A549 (cell line): ENCODE measurements around the gene BCAS3. TPM values are rescaled to one million over a fixed set of nuclear protein-coding genes. Genes with fewer than 3 reads are reported as not detected.

Source experiments
- ATAC-seq, 2 experiments: fragments of 200-7000 bp in 1 of 2; fragments of >200 bp in 1 of 2; cut with Nextera tagmentation in 1 of 2; cut with Tn5 transposase in 1 of 2; 3 replicates each; pipeline versions ENCODE4 v1.8.0 to v1.9.1; 2018 to 2020; ENCODE audit warnings: mild to moderate bottlenecking in 1 of 2, moderate library complexity in 1 of 2
- CTCF ChIA-PET: fragments of 300-600 bp; sonication (Branson Sonifier 250); formaldehyde crosslinking; extraction: SDS; loops from one replicate; lab custom pipeline; 2021; ENCODE audit warnings: antibody characterized with exemption, inconsistent platforms; lab: Yijun Ruan, JAX
- POLR2A ChIA-PET: fragments of 350-600 bp; formaldehyde crosslinking; extraction: SDS; loops from one replicate; lab custom pipeline; 2021; ENCODE audit warnings: antibody characterized with exemption, inconsistent platforms; lab: Yijun Ruan, JAX
- DNase-seq, 2 experiments: peaks; one replicate each; pipeline versions ENCODE4 v3.0.0 to v3.0.0-alpha.2; 2011 to 2016; ENCODE audit warnings: low read depth in 1 of 2, low spot score in 1 of 2
- FAIRE-seq: peaks from 2 replicates; lab custom pipeline; 2011; peaks lifted over from hg19 to GRCh38; lab: Jason Lieb, UNC
- H3K27ac ChIP-seq, 2 experiments: fragments of >200 bp; sonication (Bioruptor Twin); formaldehyde crosslinking; 3 replicates each; pipeline ENCODE4 v1.5.1; 2016 to 2017
- H3K4me1 ChIP-seq: fragments of >200 bp; sonication (Bioruptor Twin); formaldehyde crosslinking; 3 replicates; pipeline ENCODE4 v1.6.1; 2016
- H3K4me2 ChIP-seq: fragments of >200 bp; sonication (Bioruptor Twin); formaldehyde crosslinking; 3 replicates; pipeline ENCODE4 v1.6.1; 2016
- H3K4me3 ChIP-seq: fragments of >200 bp; sonication (Bioruptor Twin); formaldehyde crosslinking; 3 replicates; pipeline ENCODE4 v1.5.1; 2016
- H3K9me3 ChIP-seq: fragments of >200 bp; sonication (Bioruptor Twin); formaldehyde crosslinking; 3 replicates; pipeline ENCODE4 v1.6.1; 2016
- BCL3 ChIP-seq: fragments of >200 bp; sonication (Bioruptor Twin); formaldehyde crosslinking; IDR thresholded peaks from 3 replicates; pipeline ENCODE4 v1.6.1; 2016
- CBX2 ChIP-seq: fragments of 200-600 bp; sonication (generic); IDR thresholded peaks from 2 replicates; pipeline ENCODE4 v1.6.1; 2016; ENCODE audit warnings: low read depth, mild to moderate bottlenecking, borderline replicate concordance
- CBX8 ChIP-seq: fragments of 200-600 bp; sonication (generic); IDR thresholded peaks from 2 replicates; pipeline ENCODE4 v1.6.1; 2016
- CEBPB ChIP-seq, 2 experiments: fragments of >200 bp in 1 of 2; sonication (Bioruptor Twin) in 1 of 2; formaldehyde crosslinking in 1 of 2; IDR thresholded peaks; 2 replicates each; pipeline ENCODE4 v1.6.1; 2012 to 2016
- CHD4 ChIP-seq: fragments of 200-600 bp; sonication (generic); IDR thresholded peaks from 2 replicates; pipeline ENCODE4 v1.6.1; 2016; ENCODE audit warnings: antibody characterized with exemption, mild to moderate bottlenecking, borderline replicate concordance
- E2F6 ChIP-seq: IDR thresholded peaks from 2 replicates; pipeline ENCODE4 v1.6.1; 2012; ENCODE audit warnings: low read depth, borderline replicate concordance
- EHMT2 ChIP-seq: fragments of 200-600 bp; sonication (generic); IDR thresholded peaks from 2 replicates; pipeline ENCODE4 v1.6.1; 2016; ENCODE audit warnings: antibody characterized with exemption, low read depth, mild to moderate bottlenecking, moderate library complexity
- EP300 ChIP-seq, 2 experiments: fragments of >200 bp; sonication (Bioruptor Twin); formaldehyde crosslinking; IDR thresholded peaks; 2 replicates in 1 of 2; 3 replicates in 1 of 2; pipeline ENCODE4 v1.6.1; 2016 to 2017
- GATA3 ChIP-seq: IDR thresholded peaks from 2 replicates; pipeline ENCODE4 v1.6.1; 2012; ENCODE audit warnings: borderline replicate concordance
- HDAC2 ChIP-seq: fragments of 200-600 bp; sonication (generic); IDR thresholded peaks from 2 replicates; pipeline ENCODE4 v1.6.1; 2016
- HEYL ChIP-seq: fragments of 250-450 bp; sonication (Bioruptor Pico); IDR thresholded peaks from 2 replicates; pipeline ENCODE4 v1.8.0; 2021; ENCODE audit warnings: mild to moderate bottlenecking, moderate library complexity
- HOXA7 ChIP-seq: fragments of 250-450 bp; sonication (Bioruptor Pico); IDR thresholded peaks from 2 replicates; pipeline ENCODE4 v1.5.0; 2020; ENCODE audit warnings: mild to moderate bottlenecking, moderate library complexity
- HOXB13 ChIP-seq: fragments of 250-450 bp; sonication (Bioruptor Pico); IDR thresholded peaks from 2 replicates; pipeline ENCODE4 v1.5.0; 2020; ENCODE audit warnings: low read depth, mild to moderate bottlenecking, moderate library complexity
- JUNB ChIP-seq: fragments of >200 bp; sonication (Bioruptor Twin); formaldehyde crosslinking; IDR thresholded peaks from 2 replicates; pipeline ENCODE4 v1.6.1; 2016
- KDM1A ChIP-seq: fragments of 200-600 bp; sonication (generic); IDR thresholded peaks from 2 replicates; pipeline ENCODE4 v1.6.1; 2016; ENCODE audit warnings: low read depth, mild to moderate bottlenecking
- KDM5A ChIP-seq: fragments of 200-600 bp; sonication (generic); IDR thresholded peaks from 2 replicates; pipeline ENCODE4 v1.6.1; 2016; ENCODE audit warnings: antibody characterized with exemption, mild to moderate bottlenecking
- MAX ChIP-seq: IDR thresholded peaks from 2 replicates; pipeline ENCODE4 v1.6.1; 2012
- MAZ ChIP-seq: fragments of 150-350 bp; IDR thresholded peaks from 2 replicates; pipeline ENCODE4 v1.6.1; 2014; ENCODE audit warnings: antibody characterized with exemption, low read depth, low read length, borderline replicate concordance
- NFE2L2 ChIP-seq: fragments of 150-350 bp; conservative IDR thresholded peaks from 2 replicates; pipeline ENCODE4 v1.6.1; 2014; ENCODE audit warnings: low read length
- NPAS2 ChIP-seq: fragments of 250-450 bp; sonication (Bioruptor Pico); IDR thresholded peaks from 2 replicates; pipeline ENCODE4 v1.8.0; 2022; ENCODE audit warnings: mild to moderate bottlenecking, moderate library complexity, borderline replicate concordance
- PBX3 ChIP-seq: IDR thresholded peaks from 2 replicates; pipeline ENCODE4 v1.6.1; 2012
- PHF8 ChIP-seq: fragments of 200-600 bp; sonication (generic); IDR thresholded peaks from 2 replicates; pipeline ENCODE4 v1.6.1; 2016; ENCODE audit warnings: low read depth, mild to moderate bottlenecking, antibody characterized with exemption, moderate library complexity, borderline replicate concordance
- POLR2A ChIP-seq: IDR thresholded peaks from 2 replicates; pipeline ENCODE4 v1.6.1; 2012; ENCODE audit warnings: mild to moderate bottlenecking, low read length
- RAD21 ChIP-seq, 2 experiments: fragments of >200 bp in 1 of 2; sonication (Bioruptor Twin) in 1 of 2; formaldehyde crosslinking in 1 of 2; IDR thresholded peaks in 1 of 2; conservative IDR thresholded peaks in 1 of 2; 2 replicates in 1 of 2; 3 replicates in 1 of 2; pipeline ENCODE4 v1.6.1; 2012 to 2018; ENCODE audit warnings: inconsistent platforms in 1 of 2
- RARB ChIP-seq: fragments of 250-450 bp; sonication (Bioruptor Pico); IDR thresholded peaks from 2 replicates; pipeline ENCODE4 v1.8.0; 2021; ENCODE audit warnings: mild to moderate bottlenecking, moderate library complexity
- REST ChIP-seq: fragments of 200-600 bp; sonication (generic); IDR thresholded peaks from 2 replicates; pipeline ENCODE4 v1.6.1; 2016; ENCODE audit warnings: antibody characterized with exemption, mild to moderate bottlenecking, moderate library complexity
- RFX5 ChIP-seq: fragments of 450-650 bp; IDR thresholded peaks from 2 replicates; pipeline ENCODE4 v1.7.1; 2014; ENCODE audit warnings: antibody characterized with exemption, mild to moderate bottlenecking, moderate library complexity
- RNF2 ChIP-seq: fragments of 200-600 bp; sonication (generic); IDR thresholded peaks from 2 replicates; pipeline ENCODE4 v1.6.1; 2016; ENCODE audit warnings: low read depth, mild to moderate bottlenecking, antibody characterized with exemption, moderate library complexity, borderline replicate concordance
- TFCP2L1 ChIP-seq: fragments of 250-450 bp; sonication (Bioruptor Pico); IDR thresholded peaks from 2 replicates; pipeline ENCODE4 v1.5.0; 2021; ENCODE audit warnings: mild to moderate bottlenecking
- ZC3H11A ChIP-seq: fragments of 450-650 bp; IDR thresholded peaks from 2 replicates; pipeline ENCODE4 v1.6.1; 2014; ENCODE audit warnings: antibody characterized with exemption, mild to moderate bottlenecking
- WGBS: methylation state at CpG from one replicate; pipeline ENCODE4 v1.1.6; 2017; ENCODE audit errors: missing lambda C conversion rate; 5-methylcytosine and 5-hydroxymethylcytosine counted together
- polyA plus RNA-seq, 4 experiments: library from polyadenylated mRNA; depleted of rRNA in 3 of 4; stranded (reverse); fragments of >200 nt; fragmentation: RNase III in 1 of 4; extraction: RNeasy Plus Mini Kit Qiagen cat#74134 plus additional on column Dnase treatment in 1 of 4; gene quantifications; 2 replicates in 3 of 4; 3 replicates in 1 of 4; pipeline ENCODE4 v1.2.3, GENCODE V29; 2011 to 2017

BCAS3 gene
- polyA plus RNA-seq, 2 of the 4 experiments (the other 2 are of a cell fraction) = 14.7 to 43.4 TPM

- H3K4me2 ChIP-seq = no peak overlapping the region
- POLR2A ChIA-PET = no interaction called here
These were observed 31.6 kb upstream of the BCAS3 start for GRCh38 chr17:60645918-60646523.

GRCh38 chr17:60646701-60647100 is 30.9 kb upstream of the BCAS3 start:
- WGBS = 68% methylated on average over 3 of the region's 3 CpGs
- DNase-seq = no peak
- no peak overlapping the region for H3K4me3 ChIP-seq
- TF ChIP-seq ZC3H11A = no peak
- no peak for TF ChIP-seq MAX
- no peak for TF ChIP-seq RFX5
- no peak for TF ChIP-seq JUNB
- no peak for TF ChIP-seq NFE2L2
- no peak for TF ChIP-seq RAD21 (conservative IDR thresholded peaks at IDR 0.05 in 1 of 2, IDR thresholded peaks at IDR 0.05 in 1 of 2)
- TF ChIP-seq BCL3 = no peak
- no peak for TF ChIP-seq EP300 (IDR thresholded peaks at IDR 0.05)
- TF ChIP-seq MAZ = no peak
- TF ChIP-seq EHMT2 = no peak
- no peak for TF ChIP-seq PBX3
- no peak for TF ChIP-seq HOXA7 (CRISPR knock-in tag)
- no peak for TF ChIP-seq CBX2
- TF ChIP-seq CHD4 = no peak
- no peak for TF ChIP-seq HEYL (CRISPR knock-in tag)
- TF ChIP-seq CEBPB (IDR thresholded peaks at IDR 0.05) = no peak

More at GRCh38 chr17:60645918-60646523, 31.6 kb upstream of the BCAS3 start:
- Histone ChIP-seq H3K27ac (no peak overlapping the region), H3K4me3 (no peak overlapping the region), H3K4me1 (peaks cover 10% of the 10 kb centered on the region), H3K9me3 (no peaks in the 10 kb centered on the region)
- ATAC-seq (no peak), DNase-seq (no peak), FAIRE-seq (no peak)
- CTCF ChIA-PET = interaction anchor here (0.9 to 1.5 kb wide), 4 partner anchors 8 to 224 kb away, joined by 3 to 6 read pairs (median 3); partner anchors contain the start of gene CHCT1
- WGBS = 89% methylated on average over 3 of the region's 3 CpGs
- TF ChIP-seq HDAC2 (no peak), REST (no peak), RNF2 (no peak), RAD21 (conservative IDR thresholded peaks at IDR 0.05 in 1 of 2, IDR thresholded peaks at IDR 0.05 in 1 of 2) (no peak), GATA3 (no peak), E2F6 (no peak), KDM1A (no peak), NPAS2 (CRISPR knock-in tag) (no peak), HOXB13 (no peak), KDM5A (no peak), PHF8 (no peak), RARB (CRISPR knock-in tag) (no peak), POLR2A (no peak), CHD4 (no peak), TFCP2L1 (CRISPR knock-in tag) (no peak), CBX8 (no peak), EHMT2 (no peak)

More at GRCh38 chr17:60646701-60647100, 30.9 kb upstream of the BCAS3 start:
- POLR2A ChIA-PET = no interaction called here
- no peak for ATAC-seq
- Histone ChIP-seq H3K9me3 (no peaks in the 10 kb centered on the region), H3K4me2 (no peak overlapping the region), H3K27ac (no peak overlapping the region), H3K4me1 (peaks cover 7% of the 10 kb centered on the region)
- CTCF ChIA-PET = interaction anchor here (0.9 to 1.5 kb wide), 4 partner anchors 8 to 224 kb away, joined by 3 to 6 read pairs (median 3); partner anchors contain the start of gene CHCT1
- FAIRE-seq = peak; percentile 7
